Parathyroid adenoma (tissue), 2 donors: ENCODE data around the gene DISC1.
"Not testable (repeated sequence)": the region's sequence is repeated elsewhere in the genome, so short reads cannot be mapped to it uniquely, and the experiment has no call there.

Experiments used
- H2AFZ ChIP-seq: fragments of 300-600 bp; sonication (generic); one replicate; pipeline ENCODE4 v1.7.0; 2017; ENCODE audit warnings: antibody characterized with exemption, mild to moderate bottlenecking
- H3K27ac ChIP-seq: fragments of 300-600 bp; sonication (generic); one replicate; pipeline ENCODE4 v1.7.0; 2017
- H3K27me3 ChIP-seq: fragments of 300-600 bp; sonication (generic); one replicate; pipeline ENCODE4 v1.7.0; 2017; ENCODE audit warnings: low read length; ENCODE audit not compliant: control insufficient read depth, insufficient read depth
- H3K36me3 ChIP-seq: fragments of 300-600 bp; sonication (generic); one replicate; pipeline ENCODE4 v1.7.0; 2017; ENCODE audit warnings: low read length; ENCODE audit not compliant: control insufficient read depth, insufficient read depth
- H3K4me1 ChIP-seq: fragments of 300-600 bp; sonication (generic); one replicate; pipeline ENCODE4 v1.7.0; 2017; ENCODE audit warnings: control low read depth
- H3K4me2 ChIP-seq: fragments of 300-600 bp; sonication (generic); one replicate; pipeline ENCODE4 v1.7.0; 2017; ENCODE audit warnings: low read length
- H3K4me3 ChIP-seq: fragments of 300-600 bp; sonication (generic); one replicate; pipeline ENCODE4 v1.7.0; 2017; ENCODE audit warnings: low read depth, low read length
- H3K79me2 ChIP-seq: fragments of 300-600 bp; sonication (generic); one replicate; pipeline ENCODE4 v1.7.0; 2017; ENCODE audit warnings: control low read depth
- H3K9ac ChIP-seq: fragments of 300-600 bp; sonication (generic); one replicate; pipeline ENCODE4 v1.7.0; 2017; ENCODE audit warnings: mild to moderate bottlenecking
- H3K9me3 ChIP-seq: fragments of 300-600 bp; sonication (generic); one replicate; pipeline ENCODE4 v1.7.0; 2017; ENCODE audit warnings: low read length; ENCODE audit not compliant: control insufficient read depth
- CTCF ChIP-seq: fragments of 300-600 bp; sonication (generic); IDR thresholded peaks from one replicate; pipeline ENCODE4 v1.7.0; 2017; ENCODE audit warnings: antibody characterized with exemption, mild to moderate bottlenecking
- donor health status: primary hyperparathyroidism.

The DISC1 gene

GRCh38 chr1:231666937-231667608 lies 40.5 kb downstream of the DISC1 start:
- Histone ChIP-seq H3K79me2 (no peaks in the 10 kb centered on the region), H3K27me3 (no peaks in the 10 kb centered on the region), H3K4me2 (no peak overlapping the region), H3K4me3 (no peak overlapping the region), H2AFZ (no peak overlapping the region), H3K9me3 (no peaks in the 10 kb centered on the region), H3K9ac (no peak overlapping the region), H3K36me3 (no peaks in the 10 kb centered on the region), H3K4me1 (no peaks in the 10 kb centered on the region), H3K27ac (no peak overlapping the region)
- no peak for TF ChIP-seq CTCF

- no peak overlapping the region for H2AFZ ChIP-seq
- H3K27me3 ChIP-seq: no peaks in the 10 kb centered on the region
These were observed 41.4 kb downstream of the DISC1 start for GRCh38 chr1:231667896-231668506.

GRCh38 chr1:231668826-231669225 lies 42.2 kb downstream of the DISC1 start:
- Histone ChIP-seq H2AFZ (no peak overlapping the region), H3K36me3 (no peaks in the 10 kb centered on the region), H3K9ac (no peak overlapping the region), H3K79me2 (no peaks in the 10 kb centered on the region), H3K4me1 (no peaks in the 10 kb centered on the region), H3K4me3 (no peak overlapping the region), H3K27me3 (no peaks in the 10 kb centered on the region), H3K27ac (no peak overlapping the region), H3K4me2 (no peak overlapping the region), H3K9me3 (no peaks in the 10 kb centered on the region)
- no peak for TF ChIP-seq CTCF

More at GRCh38 chr1:231667896-231668506, 41.4 kb downstream of the DISC1 start:
- Histone ChIP-seq H3K9me3 (no peaks in the 10 kb centered on the region), H3K79me2 (no peaks in the 10 kb centered on the region), H3K4me1 (no peaks in the 10 kb centered on the region), H3K27ac (no peak overlapping the region), H3K4me2 (no peak overlapping the region), H3K9ac (no peak overlapping the region), H3K36me3 (no peaks in the 10 kb centered on the region), H3K4me3 (no peak overlapping the region)
- TF ChIP-seq CTCF: no peak

- not testable (repeated sequence) for H3K4me1 ChIP-seq, H3K27ac ChIP-seq, H3K4me2 ChIP-seq, H3K9me3 ChIP-seq, H3K79me2 ChIP-seq, H3K9ac ChIP-seq, H3K27me3 ChIP-seq, H3K36me3 ChIP-seq, H3K4me3 ChIP-seq, H2AFZ ChIP-seq
These were observed 43.5 kb downstream of the DISC1 start for GRCh38 chr1:231669864-231670621.

GRCh38 chr1:231670755-231671154 lies 44.2 kb downstream of the DISC1 start:
- no peaks in the 10 kb centered on the region for H3K9me3 ChIP-seq
- no peak for TF ChIP-seq CTCF
- H3K27ac ChIP-seq: no peak overlapping the region
- no peaks in the 10 kb centered on the region for H3K27me3 ChIP-seq
- no peak overlapping the region for H2AFZ ChIP-seq
- H3K36me3 ChIP-seq: no peaks in the 10 kb centered on the region
- H3K79me2 ChIP-seq: no peaks in the 10 kb centered on the region
- H3K4me1 ChIP-seq: no peaks in the 10 kb centered on the region
- no peak overlapping the region for H3K4me2 ChIP-seq
- no peak overlapping the region for H3K4me3 ChIP-seq
- H3K9ac ChIP-seq: no peak overlapping the region
